Measurements from ENCODE around the gene IL17RE.
"Not testable (repeated sequence)": the region's sequence is repeated elsewhere in the genome, so short reads cannot be mapped to it uniquely, and the experiment has no call there.

The IL17RE gene, protein sequence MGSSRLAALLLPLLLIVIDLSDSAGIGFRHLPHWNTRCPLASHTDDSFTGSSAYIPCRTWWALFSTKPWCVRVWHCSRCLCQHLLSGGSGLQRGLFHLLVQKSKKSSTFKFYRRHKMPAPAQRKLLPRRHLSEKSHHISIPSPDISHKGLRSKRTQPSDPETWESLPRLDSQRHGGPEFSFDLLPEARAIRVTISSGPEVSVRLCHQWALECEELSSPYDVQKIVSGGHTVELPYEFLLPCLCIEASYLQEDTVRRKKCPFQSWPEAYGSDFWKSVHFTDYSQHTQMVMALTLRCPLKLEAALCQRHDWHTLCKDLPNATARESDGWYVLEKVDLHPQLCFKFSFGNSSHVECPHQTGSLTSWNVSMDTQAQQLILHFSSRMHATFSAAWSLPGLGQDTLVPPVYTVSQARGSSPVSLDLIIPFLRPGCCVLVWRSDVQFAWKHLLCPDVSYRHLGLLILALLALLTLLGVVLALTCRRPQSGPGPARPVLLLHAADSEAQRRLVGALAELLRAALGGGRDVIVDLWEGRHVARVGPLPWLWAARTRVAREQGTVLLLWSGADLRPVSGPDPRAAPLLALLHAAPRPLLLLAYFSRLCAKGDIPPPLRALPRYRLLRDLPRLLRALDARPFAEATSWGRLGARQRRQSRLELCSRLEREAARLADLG
- total RNA-seq: 0 to 2.6 (median 0.29) reads per million in 17 experiments

DNA sequence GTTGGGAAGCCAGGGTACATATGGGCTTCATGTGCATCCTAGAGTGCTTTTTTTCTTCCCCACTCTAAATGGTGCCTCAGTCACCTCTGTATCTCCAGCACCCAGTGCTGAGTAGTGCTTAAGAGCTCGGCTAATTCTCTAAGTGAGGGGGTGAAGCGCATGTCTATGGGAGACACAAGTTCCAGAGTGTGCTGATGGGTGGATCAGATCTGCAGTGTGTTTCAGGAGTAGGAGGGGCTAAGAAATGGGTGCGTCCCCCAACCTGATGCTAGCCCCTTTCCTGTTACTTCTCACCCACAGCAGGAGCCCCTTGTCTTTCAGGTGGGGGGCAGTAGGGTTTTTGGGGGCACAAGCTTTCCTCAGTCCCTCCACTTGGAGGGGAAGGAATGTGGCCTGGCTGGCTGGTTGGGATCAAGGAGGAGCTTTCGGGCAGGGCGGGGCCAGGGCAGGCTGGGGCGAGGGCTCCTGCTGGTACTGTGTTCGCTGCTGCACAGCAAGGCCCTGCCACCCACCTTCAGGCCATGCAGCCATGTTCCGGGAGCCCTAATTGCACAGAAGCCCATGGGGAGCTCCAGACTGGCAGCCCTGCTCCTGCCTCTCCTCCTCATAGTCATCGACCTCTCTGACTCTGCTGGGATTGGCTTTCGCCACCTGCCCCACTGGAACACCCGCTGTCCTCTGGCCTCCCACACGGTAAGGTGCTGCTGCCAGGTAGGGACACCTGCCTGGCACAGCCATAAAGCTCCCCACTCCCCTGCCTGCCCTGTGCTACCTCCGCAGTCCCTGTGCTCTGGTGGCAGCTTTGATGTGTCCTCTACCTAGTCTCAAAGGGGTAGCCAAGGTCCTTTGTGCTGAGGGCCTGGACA is at the start of gene IL17RE:
Gene IL17RE, plus strand, starts transcription at position 477 of the 866 bp plus-strand sequence. Its CDS starts 85 bp downstream, at position 562.
- no peak for DNase-seq

DNA sequence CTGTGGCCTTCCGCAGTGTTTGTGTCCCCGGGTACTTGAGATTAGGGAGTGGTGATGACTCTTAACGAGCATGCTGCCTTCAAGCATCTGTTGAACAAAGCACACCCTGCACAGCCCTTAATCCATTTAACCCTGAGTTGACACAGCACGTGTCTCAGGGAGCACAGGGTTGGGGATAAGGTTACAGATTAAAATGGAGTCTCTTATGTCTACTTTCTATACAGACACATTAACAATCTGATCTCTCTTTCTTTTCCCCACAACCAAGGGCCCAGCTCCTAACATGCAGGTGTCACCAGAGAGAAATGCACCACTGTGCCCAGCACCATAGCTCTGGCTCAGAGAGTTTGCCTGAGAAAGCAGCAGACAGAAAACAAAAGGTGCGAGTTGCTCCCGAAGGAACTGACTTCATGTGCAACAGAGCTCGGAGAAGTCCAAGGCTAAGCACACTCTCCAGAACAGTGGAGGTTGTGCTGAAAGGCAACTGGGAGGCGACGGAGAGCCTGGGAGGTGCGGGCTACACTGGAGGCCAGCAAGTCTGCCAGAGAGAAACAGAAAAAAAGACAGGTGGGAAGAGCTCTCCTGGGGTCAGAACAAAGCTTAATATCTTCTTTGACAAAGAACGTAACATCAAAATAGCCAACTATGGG is 48.2 kb upstream of the IL17RE start:
- DNase-seq: not testable (repeated sequence)

DNA sequence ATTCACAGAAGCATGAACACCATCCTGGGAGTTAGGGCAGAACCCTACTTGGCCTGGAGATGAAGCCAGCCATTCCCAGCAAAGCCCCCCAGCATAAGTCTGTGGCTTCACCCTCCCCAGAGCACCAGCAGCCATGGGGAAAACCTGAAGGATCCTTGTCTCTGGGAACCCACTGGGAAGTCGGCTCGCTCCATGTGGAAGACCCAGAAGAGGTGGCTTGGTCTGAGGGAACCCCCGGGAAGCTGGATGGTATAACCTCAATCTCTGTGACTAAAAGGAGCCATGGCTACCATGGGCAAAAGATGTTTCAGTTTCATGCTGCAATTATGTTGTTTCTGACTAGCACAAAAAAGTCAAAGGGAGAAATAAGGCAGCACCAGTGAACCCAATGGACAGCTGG is 47.1 kb upstream of the IL17RE start:
- DNase-seq: no peak

DNA sequence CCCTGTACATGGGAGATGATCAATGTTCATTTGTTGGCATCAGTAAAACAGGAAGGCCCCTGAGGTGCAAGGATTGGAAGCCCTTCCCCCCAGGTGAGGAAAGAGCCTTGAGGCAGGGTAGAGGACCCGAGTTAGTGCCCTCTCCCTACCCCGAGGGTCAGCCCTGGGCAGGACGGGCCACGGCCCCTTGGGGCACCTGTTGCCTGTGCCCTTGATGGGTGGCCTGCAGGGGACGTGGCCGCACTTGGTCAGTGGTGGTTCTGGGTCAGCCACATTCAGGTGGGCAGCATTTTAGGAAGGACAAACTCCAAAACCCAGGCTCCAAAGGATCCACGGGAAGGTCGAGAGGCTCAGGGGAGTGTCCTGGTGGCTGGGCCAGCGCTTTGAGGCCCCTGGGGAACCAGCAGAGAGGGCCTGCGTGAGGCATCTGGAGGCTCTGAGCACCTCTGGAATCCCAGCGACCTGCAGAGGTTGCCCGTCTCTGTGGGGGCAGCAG is 43.1 kb upstream of the IL17RE start:
- DNase-seq: no peak

DNA sequence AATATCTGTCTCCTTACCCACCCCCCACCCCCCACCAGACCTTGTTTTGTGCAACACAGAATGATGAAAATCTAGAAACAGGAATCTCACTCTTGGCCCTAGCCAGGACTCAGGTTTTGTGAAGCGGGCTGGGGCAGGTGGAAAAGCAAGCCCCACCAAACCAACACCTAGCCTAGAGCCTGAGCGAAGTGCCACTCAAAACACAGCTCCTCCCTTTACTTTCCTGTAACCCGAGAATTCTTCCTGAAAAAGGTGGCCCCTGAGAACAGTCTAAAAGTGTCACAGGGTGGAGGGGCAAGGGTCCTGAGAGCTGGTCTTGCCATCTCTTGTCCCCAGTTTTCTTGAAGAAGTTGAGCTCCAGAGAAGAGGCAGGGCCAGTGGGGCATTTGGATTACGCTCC is 41.4 kb upstream of the IL17RE start:
- no peak for DNase-seq

DNA sequence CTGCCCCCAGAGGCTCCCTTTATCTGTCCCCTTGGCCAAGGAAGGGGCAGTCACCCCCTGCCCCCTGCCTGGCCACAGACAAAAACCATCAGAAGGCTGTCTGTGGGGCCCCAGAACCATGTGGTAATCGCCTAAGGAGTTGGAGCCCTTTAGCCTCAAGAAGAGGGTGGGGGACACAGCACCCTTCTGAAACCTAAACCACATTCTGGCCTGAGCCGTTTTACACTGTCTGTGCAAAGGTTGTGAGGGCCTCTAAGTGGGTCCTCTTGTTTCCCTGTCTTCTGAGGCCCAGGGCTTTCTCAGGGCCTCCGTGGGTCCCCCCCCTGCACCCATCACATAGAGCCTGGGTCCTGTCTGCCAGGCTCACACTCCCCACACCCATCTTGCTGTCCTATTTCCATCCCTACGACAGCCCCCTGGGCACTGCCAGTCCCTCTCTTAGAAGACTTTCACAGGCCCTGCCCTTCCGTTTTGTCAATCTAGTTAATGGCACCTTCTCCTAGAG is 41.0 kb upstream of the IL17RE start:
- DNase-seq: no peak

DNA sequence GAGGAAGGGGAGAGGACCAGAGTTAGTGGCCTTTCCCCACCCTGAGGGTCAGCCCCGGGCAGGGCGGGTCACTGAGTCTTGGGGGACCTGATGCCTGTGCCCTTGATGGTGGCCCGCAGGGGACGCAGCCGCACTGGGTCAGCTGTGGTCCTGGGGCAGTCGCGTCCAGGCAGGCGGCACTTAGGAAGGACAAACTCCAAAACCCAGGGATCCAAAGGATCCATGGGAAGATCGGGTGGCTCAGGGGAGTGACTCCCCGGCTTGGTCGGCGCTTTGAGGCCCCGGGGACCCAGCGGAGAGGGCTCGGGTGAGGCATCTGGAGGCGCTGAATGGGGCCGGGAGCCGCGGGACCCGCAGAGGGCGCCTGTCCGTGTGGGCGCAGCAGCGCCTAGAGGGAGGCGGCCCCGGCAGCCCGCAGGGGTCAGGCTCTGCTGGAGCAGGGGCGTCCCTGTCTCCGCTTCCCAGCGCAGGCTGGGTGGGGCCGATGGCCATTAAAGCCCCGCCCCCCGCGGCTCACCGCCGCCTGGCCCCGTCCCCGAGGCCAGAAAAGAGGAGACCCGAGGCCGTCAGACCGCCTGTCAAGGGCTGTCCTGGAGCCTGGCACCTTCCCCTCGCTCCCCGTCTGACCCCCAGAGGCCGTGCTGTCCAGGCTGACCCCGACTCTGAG is 40.1 kb upstream of the IL17RE start:
- peak; percentile 38 to 77 (median 58) for DNase-seq

DNA sequence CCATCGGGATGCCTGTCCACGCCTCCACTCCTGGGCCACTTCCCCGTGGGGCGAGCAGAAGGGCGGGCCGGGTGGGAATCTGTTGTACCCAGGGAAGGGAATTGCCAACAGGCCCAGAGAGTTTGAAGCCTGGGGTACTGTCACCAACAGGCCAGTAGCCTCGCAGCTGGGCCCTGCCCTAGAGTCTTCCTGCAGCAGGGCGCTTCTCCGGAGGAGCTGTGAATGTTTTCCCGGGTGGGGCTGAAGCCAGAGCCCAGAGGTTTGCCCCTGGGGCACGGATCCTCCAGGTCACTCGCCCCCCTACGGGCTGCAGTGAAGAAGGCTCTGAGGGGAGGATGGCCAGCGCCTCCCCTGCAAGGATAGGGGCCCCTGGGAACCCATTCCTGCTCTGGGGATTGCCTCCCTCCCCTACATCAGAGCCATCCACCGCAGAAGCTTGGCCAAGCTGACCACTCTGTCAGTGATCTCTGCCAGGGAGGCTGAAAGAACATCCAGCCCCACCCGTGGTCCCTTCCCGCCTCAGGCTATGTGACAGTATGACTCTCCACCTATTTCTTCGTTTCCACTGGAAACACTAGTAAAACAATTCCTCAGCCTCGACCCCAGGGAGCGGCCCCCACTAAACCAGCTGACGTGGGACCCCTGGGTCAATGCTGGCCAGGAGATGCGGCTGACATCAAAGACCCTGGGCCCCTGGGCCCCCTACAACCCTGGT is 39.4 kb upstream of the IL17RE start:
- peak in 1 of 4 experiments; percentile 16 for DNase-seq

DNA sequence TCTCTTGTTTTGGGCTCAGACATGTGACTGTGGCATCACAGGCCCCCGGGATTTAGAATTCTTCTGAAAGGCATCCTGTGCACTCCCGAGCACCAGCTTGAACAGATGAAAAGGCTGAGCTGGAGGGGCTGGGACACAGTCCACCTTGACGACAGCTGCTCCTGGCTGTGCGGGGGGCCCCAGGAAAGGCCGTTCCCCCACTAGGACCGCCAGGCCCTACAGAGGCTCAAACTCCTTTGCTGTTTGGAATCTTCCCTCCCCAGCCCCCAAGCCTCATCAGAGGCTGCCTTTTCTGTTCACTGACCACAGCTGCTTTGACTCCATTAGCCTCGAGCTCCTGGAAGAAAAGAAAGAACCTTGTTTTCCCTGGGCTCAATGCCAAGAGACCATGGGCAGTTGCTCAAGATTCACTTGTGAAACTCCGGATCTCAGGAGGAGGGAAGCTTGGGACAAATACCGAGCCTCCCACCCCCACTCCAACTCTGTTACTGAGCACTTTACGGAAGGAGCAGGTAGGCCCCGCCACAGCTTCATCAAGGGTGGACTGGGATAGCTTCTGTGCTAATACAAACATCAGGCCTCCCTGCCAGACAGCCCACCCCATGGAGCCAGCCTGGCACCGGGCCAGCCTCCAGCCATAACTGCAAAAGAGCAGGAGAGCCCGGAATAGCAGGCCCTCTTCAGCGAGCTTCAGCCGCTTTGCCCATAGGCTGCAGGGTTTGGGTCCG is 38.3 kb upstream of the IL17RE start:
- DNase-seq: peak; percentile 72 to 88 (median 80)

DNA sequence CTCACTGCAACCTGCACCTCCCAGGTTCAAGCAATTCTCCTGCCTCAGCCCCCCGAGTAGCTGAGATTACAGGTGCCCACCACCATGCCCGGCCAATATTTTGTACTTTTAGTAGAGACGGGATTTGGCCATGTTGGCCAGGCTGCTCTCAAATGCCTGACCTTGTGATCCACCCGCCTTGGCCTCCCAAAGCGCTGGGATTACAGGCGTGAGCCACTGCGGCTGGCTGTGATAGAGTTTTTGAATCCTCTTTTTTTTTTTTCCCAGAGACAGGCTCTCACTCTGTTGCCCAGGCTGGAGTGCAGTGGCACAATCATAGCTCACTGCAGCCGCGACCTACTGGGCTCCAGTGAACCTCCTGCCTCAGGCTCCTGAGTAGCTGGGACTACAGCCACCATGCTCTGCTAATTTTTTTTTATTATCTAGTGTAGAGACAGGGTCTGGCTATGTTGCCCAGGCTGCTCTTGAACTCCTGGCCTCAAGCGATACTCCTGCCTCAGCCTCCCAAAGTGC is 37.5 kb upstream of the IL17RE start:
- not testable (repeated sequence) for DNase-seq

DNA sequence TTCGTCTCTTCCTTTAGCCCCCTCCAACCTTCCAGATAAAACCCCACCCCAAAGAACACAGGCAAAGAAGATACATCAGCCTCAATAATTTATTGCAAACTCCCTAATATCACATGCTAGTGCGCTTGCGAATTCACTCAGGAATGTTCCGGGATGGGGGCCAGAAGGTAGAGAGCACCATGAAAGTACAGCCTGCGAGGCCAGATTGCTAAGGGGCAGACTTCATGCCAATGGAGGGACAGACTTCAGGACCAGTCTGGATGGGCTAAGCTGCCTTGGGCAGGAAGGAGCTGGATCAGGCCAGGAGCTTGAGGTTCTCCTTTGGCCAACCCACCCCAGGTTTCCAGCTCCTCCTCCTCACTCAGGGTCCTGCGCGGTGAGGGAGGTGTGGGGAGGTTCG is 36.0 kb upstream of the IL17RE start:
- DNase-seq: no peak

DNA sequence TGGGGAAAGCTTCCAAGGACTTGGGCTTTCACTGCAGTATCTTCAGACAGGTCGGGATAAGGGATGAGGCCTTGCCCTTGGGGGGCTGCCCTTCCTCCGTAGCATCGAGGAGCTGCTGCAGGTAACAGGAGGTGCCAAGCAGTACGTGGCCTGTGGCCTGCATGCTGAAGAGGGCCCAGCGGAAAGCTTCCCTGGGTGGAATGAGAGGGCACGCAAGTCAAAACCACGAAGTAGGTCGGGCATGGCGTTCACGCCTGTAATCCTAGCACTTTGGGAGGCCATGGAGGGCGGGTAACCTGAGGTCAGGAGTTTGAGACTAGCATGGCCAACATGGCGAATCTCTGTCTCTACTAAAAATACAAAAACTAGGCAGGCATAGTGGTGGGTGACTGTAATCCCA is 35.5 kb upstream of the IL17RE start:
- no peak for DNase-seq

DNA sequence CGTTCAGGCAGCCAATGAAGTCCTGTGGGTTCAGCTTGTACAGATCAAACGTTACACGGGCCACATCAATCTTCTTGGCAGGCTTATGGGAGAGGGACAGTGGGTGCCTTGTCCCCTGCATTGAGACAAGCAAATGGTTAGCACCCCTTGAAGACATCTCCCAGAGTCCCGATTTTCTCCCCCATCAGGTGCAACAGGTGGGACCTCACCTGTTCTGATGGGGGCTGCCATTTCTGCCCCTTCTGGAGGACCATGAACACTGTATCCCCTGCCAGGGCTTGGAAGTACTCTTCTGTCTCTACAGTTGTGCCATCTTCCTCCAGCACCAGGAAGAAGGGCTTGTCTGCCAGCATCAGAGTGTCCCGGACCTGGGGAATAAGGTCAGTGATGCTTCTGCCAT is 32.7 kb upstream of the IL17RE start:
- DNase-seq: no peak

DNA sequence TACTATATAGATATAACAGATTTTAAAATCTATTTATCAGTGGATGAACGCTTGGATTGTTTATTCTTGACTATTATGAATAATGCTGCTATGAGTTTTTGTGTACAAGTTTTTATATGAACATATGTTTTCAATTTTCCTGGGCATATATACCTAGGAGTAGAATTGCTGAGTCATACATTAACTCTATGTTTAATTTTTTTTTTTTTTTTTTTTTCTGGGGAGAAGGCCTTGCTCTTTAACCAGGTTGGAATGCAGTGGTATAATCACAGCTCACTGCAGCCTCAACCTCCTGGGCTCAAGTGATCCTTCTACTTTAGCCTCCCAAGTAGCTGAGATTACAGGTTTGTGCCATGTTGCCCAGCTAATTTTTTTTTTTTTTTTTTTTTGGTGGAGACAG is 31.7 kb upstream of the IL17RE start:
- DNase-seq: no peak

DNA sequence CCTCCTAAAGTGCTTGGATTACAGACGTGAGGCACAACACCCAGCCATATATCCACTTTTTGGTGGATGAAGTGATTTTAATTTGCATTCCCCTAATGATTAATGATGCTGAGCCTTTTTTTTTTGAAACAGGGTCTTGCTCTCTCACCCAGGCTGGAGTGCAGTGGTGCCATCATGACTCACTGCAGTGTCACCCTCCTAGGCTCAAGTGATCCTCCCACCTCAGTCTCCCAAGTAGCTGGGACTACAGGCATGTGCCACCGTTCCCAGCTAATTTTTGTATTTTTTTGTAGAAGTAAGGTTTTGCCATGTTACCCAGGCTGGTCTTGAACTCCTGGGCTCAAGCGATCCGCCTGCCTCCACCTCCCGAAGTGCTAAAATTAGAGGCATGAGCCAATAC is 30.6 kb upstream of the IL17RE start:
- peak in 3 of 4 experiments; percentile 18 to 46 (median 44) for DNase-seq

DNA sequence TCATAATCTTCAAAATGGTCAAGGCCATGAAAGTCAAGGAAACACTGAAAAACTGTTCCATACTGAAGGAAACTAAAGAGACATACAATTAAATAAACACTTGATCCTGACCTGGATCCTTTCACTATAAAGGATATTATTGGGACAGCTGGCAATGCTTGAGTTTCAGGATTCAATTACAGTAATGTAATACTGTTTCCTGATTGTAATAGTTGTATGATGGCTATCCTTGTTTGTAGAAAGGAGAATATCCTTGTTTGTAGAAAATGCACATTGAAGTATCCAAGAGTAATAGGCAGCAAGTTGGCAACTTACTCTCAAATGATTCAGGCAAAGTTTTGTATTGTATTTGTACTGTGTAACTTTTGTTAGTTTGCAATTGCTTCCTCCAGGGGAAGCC is 27.2 kb upstream of the IL17RE start:
- DNase-seq: no peak

DNA sequence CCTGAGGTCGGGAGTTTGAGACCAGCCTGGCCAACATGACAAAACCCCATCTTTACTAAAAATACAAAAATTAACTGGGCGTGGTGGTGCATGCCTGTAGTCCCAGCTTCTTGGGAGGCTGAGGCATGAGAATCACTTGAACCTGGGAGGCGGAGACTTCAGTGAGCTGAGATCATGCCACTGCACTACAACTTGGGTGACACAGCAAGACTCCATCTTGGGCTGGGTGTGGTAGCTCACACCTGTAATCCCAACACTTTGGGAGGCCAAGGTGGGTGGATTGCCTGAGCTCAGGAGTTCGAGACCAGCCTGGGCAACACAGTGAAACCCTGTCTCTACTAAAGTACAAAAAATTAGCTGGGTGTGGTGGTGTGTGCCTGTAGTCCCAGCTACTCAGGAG is 26.4 kb upstream of the IL17RE start:
- not testable (repeated sequence) for DNase-seq

DNA sequence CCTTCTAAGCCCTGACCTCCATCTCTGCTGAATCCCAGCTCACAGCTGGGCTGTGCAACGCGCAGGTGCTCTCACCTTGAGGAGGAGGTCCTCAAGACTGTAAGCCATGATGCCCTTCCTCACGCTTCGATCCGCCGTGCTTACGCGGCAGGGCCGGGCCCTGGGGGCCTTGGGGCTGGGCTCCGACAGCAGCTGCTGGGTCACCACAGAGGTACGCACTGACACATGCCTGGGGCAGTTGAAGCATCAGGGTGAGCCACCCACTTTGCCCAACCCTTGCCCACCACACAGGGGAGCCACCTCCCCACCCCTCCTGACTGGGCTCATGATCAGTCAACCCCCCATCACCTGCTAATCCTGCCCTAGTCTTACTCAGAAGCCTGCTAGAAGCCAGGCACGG is 25.7 kb upstream of the IL17RE start:
- no peak for DNase-seq

DNA sequence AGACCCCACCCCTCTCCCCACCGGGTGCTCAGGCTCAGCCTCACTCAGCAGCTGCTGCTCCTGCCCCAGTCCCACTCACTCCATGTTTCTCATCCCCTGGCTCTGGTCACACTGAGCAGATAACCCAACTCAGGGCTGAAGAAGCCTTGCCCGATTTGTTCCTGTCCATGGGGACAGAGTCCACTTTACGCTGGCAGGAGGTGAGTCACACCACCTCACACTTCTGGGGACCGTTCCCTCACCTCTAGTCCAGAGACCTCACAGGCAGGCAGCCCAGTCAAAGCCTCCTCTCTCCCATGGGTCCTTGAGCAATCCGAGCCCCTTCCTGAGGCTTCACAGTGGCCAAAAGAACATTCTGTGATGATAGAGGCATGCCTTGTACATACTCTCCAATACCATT is 23.9 kb upstream of the IL17RE start:
- no peak for DNase-seq
